Epithelial cell of prostate (primary cell): ENCODE results near the gene TXNDC17.
"Not testable (repeated sequence)": the region's sequence is repeated elsewhere in the genome, so short reads cannot be mapped to it uniquely, and the experiment has no call there.

ENCODE experiments used
- DNase-seq: peaks from one replicate; pipeline ENCODE4 v3.0.0-alpha.2; 2011; ENCODE audit warnings: low read depth, low spot score
- H3K27ac ChIP-seq: fragments of 450-650 bp; 2 replicates; pipeline ENCODE4 v1.5.1; 2017; ENCODE audit warnings: mild to moderate bottlenecking

Gene TXNDC17

DNA sequence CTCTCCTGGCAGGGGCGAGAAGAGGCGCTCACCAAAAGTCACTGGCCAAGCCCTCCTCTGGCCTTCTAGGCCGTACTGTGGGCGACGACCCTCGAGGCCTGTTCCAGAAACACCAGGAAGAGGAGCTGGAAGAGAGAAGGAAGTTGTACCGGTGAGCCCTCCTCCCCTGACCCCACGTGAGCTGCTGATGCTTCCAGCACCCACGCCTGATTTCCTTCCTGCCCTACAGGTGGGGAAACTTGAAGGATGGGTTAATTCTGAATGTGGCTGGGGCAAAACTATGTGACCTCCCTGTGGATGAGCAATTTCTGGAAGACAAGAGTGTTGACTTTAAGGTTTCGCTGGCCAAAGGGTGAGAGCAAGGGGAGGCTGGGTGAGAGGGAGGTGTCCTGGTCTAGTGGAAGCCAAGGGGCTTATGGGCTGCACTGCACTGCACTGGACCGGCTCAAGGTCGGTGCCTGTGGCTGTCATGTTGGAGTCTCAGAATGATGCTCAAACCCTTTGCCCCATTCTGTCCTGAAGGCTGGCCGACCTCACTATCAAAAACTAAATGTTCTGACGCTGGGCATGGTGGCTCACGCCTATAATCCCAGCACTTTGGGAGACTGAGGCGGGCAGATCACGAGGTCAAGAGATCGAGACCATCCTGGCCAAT is 16.9 kb downstream of the TXNDC17 start:
- H3K27ac ChIP-seq, result no peak overlapping the region
- no peak for DNase-seq

- not testable (repeated sequence) for H3K27ac ChIP-seq, DNase-seq
These were observed 17.6 kb downstream of the TXNDC17 start for GRCh38 chr17:6658411-6658810.

DNA sequence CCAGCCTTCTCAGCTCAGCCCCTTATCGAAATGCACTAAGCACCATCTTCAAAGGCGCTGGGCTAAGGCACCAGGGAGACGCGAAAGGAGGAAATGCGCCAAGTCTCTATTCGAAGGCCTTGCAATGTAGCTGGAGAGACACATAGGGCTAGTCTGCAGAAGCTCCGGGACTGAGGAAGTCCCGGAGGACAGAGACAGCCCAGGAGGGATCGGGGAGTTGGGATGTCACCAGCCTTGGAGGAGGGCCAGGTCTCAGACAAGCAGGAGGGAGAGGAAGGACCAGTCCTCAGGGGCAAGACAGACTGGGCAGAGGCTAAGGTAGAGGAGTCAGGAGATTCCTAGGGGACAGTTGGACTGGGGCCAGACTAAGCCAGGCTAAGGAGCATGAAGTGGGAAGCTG is 19.2 kb downstream of the TXNDC17 start:
- no peak overlapping the region for H3K27ac ChIP-seq
- DNase-seq, result no peak

- no peak overlapping the region for H3K27ac ChIP-seq
- no peak for DNase-seq
These were observed 20.1 kb downstream of the TXNDC17 start for GRCh38 chr17:6660805-6661463.

DNA sequence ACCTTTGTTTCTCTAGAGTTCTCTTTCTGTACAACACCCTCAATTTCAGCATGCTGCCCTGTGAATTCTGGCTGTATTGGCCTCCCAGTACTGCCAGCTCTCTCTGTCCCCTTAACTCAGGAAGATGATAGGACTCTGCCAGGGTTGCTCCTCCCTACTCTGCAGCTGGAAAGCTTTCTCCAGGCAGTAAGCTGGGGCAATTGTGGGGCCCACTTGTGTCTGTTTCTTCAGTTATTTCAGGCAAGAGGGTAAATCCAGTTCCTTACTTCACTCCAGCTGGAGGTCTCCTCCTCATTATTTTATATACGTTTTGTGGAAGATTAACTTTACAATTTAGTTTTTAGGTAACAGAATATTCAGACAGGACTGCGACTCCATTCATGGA is 20.6 kb downstream of the TXNDC17 start:
- DNase-seq, result no peak
- no peak overlapping the region for H3K27ac ChIP-seq

DNA sequence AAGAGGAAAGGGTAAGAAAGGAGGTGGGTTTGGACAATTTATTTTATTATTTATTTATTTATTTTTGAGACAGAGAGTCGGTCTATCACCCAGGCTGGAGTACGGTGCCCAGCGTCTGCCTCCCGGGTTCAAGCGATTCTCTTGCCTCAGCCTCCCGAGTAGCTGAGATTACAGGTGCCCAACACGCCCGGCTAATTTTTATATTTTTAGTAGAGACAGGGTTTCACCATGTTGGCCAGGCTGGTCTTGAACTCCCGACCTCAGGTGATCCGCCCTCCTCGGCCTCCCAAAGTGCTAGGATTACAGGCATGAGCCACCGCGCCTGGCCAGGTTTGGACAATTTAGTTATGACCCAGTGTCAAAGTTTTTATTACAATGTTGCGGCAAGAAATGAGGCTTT is 22.3 kb downstream of the TXNDC17 start:
- H3K27ac ChIP-seq, DNase-seq: not testable (repeated sequence)

GRCh38 chr17:6666077-6666521 is 25.2 kb downstream of the TXNDC17 start:
- peak overlapping the region; percentile 66 for H3K27ac ChIP-seq
- DNase-seq, result no peak

- peak overlapping the region; percentile 66 for H3K27ac ChIP-seq
These were observed 25.7 kb downstream of the TXNDC17 start for GRCh38 chr17:6666557-6666956.

DNA sequence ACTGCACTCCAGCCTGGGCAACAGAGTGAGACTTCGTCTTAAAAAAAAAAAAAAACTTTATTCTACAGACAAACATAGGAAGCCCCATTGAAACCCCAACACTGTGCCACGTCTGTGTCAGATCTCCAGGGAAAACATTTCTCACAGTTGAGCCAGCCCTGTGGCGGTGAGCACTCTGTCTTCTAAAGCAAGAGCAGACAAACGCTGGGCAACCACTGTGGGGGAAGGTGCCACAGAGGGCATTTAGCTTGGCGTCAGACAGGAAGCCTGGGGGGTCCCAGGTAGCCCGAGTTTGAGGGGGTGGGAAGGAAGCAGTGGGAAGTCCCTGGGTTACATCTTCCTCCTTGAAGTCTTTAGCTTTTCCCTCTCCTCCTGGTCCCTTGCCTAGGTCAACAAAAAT is 26.7 kb downstream of the TXNDC17 start:
- H3K27ac ChIP-seq, result peak overlapping the region; percentile 66
- DNase-seq, result no peak

More at GRCh38 chr17:6666557-6666956, 25.7 kb downstream of the TXNDC17 start:
- no peak for DNase-seq

DNA sequence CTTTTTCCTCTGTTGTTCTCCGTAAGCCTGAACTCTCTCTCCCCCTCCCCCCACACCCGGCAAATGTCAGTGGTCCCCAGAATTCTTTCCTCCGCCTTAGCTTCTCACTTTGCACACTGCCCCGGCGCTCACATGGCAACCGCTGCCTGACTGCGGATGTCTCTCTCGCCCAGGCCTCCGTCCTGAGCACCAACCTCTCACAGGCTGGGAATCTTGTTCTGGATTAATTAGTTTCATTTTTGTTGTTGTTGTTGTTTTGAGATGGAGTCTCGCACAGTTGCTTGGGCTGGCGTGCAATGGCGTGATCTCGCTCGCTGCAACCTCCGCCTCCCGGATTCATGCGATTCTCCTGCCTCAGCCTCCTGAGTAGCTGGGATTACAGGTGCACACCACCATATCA is 27.4 kb downstream of the TXNDC17 start:
- DNase-seq, result no peak
- peak overlapping the region; percentile 96 for H3K27ac ChIP-seq

GRCh38 chr17:6668727-6669425 is 28.0 kb downstream of the TXNDC17 start:
- H3K27ac ChIP-seq, result peak overlapping the region; percentile 96

DNA sequence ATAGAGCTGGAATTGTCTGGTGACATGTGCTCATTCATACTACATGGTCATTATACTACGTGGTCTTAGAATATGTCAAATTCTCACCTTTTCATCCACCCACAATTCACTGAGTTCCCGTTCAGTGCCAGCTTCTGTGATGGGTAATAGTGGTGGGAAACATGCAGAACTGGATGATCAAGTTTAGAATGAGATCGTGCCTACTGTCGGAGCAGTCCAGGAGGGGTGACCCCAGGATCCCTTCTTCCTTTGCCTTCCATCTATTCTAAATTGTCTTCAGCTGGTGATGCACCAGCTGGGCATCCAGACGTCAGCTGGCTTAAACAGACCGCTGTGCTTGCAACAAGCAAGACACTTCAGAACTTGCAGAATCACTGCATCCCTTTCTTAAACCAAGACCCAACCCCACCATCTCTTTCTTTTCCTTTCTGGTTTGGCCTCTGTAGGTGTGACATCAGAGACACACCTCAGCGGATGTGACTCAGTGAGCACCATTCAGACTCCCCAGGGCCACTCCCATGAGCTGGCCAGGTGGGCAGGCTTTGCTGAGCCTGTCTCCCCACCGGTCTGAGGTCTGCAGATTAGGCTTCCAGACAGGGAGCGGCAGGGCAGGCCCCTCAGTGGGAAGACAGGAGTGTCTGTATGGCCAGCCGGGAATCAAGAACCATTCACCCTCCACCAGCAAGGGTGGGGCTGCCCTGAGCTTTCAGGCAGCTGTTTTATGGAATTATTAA is 28.8 kb downstream of the TXNDC17 start:
- DNase-seq, result peak; percentile 96
- peak overlapping the region; percentile 96 for H3K27ac ChIP-seq

More at GRCh38 chr17:6668727-6669425, 28.0 kb downstream of the TXNDC17 start:
- DNase-seq, result peak; percentile 39

GRCh38 chr17:6670571-6670970 is 29.7 kb downstream of the TXNDC17 start:
- no peak for DNase-seq
- peak overlapping the region; percentile 96 for H3K27ac ChIP-seq

GRCh38 chr17:6670999-6671398 is 30.1 kb downstream of the TXNDC17 start:
- H3K27ac ChIP-seq, result peak overlapping the region; percentile 96
- DNase-seq, result no peak

DNA sequence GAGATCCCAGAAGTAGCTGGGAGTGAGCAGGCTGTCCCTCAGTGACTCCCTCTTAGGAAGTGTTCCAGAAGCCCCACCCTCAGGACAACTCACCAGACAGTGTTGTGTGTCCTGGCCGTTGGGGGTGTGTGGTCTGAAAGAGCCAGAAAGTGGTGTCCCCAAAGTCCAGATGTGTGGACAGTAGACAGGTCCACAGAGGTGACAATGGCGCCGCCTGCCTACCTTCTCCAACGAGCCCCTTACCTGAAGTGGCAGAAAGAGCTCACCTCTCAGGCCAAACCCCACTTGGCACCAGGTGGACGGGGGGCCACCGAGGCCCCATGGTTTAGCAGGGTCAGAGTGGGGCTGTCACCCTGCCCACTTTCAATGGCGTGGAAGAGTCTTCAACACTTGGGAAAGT is 30.6 kb downstream of the TXNDC17 start:
- peak overlapping the region; percentile 96 for H3K27ac ChIP-seq
- no peak for DNase-seq

- no peak overlapping the region for H3K27ac ChIP-seq
- no peak for DNase-seq
These were observed 33.7 kb downstream of the TXNDC17 start for GRCh38 chr17:6674586-6674985.

DNA sequence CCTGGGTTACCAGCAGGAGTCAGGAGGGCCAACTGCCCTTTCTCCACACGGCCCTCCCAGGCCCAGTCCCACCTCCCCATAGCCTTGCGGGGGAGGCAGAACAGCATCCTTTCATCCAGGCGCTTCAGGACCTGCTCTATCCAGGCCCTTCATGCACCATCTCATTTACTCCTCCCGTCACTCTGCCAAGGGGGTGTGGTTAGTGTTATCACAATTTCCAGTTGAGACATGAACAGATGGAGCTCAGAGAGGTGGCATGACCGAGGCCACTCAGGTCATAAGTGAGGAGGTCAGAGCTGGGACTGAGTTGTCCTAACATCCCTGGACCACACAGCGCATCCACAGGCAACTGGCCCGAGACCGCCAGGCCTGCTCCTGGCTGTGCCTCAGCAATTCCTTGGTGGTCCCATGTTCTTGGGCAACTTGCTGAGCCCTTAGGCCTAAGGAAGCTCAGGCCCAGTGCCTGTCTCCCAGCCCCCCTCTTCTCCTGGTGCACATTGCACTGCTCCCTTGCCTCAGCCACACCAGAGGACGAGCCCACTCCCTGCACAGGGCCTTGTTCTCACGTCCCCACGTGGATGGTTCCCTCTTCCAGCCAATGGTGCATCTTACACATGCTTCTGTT is 34.5 kb downstream of the TXNDC17 start:
- DNase-seq, result no peak

GRCh38 chr17:6676802-6677157 is 35.9 kb downstream of the TXNDC17 start:
- H3K27ac ChIP-seq, result no peak overlapping the region
- no peak for DNase-seq

More for the DNA sequence above, 34.5 kb downstream of the TXNDC17 start:
- no peak overlapping the region for H3K27ac ChIP-seq

- DNase-seq, result no peak
These were observed 36.4 kb downstream of the TXNDC17 start for GRCh38 chr17:6677158-6677831.

DNA sequence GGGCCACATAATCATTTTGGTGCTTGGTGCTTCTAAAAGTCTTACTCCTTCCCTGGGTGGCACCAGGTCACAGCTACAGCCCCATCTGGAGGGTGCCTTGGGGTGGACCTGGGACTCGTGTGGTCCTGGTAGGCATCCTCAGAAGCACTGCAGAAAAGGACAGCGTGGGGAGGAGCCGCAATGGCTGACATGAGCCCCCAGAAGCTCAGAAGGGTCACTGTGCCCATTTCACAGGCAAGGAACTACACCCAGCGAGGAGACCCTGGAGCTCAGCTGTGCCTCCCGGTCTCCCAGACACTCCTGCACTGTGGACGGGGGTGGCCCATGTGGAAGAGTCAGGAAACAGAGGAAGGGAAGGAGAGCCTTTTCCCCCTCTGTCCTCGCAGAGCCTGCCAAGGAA is 37.1 kb downstream of the TXNDC17 start:
- DNase-seq, result no peak
- no peak overlapping the region for H3K27ac ChIP-seq

More at GRCh38 chr17:6677158-6677831, 36.4 kb downstream of the TXNDC17 start:
- H3K27ac ChIP-seq, result no peak overlapping the region
